H1 (cell line): ENCODE measurements around the gene FNDC7.
"Not testable (repeated sequence)": the region's sequence is repeated elsewhere in the genome, so short reads cannot be mapped to it uniquely, and the experiment has no call there.

Experiments used
- CTCF ChIP-seq, 3 experiments: IDR thresholded peaks; 1 replicate in 2 of 3; 2 replicates in 1 of 3; pipeline versions ENCODE4 v1.5.1 to v1.6.1; 2011; ENCODE audit warnings: low read length in 3 of 3, mild to moderate bottlenecking in 3 of 3, inconsistent platforms in 2 of 3, low read depth in 1 of 3, moderate library complexity in 1 of 3; ENCODE audit not compliant: insufficient read depth in 1 of 3; ENCODE audit errors: control extremely low read depth in 1 of 3
- POLR2AphosphoS5 ChIP-seq: IDR thresholded peaks from 2 replicates; pipeline ENCODE4 v1.6.1; 2011; ENCODE audit warnings: low read depth, low read length
- SIN3A ChIP-seq, 2 experiments: IDR thresholded peaks in 1 of 2; conservative IDR thresholded peaks in 1 of 2; 2 replicates each; pipeline ENCODE4 v1.6.1; 2011 to 2012; ENCODE audit warnings: low read length in 2 of 2, improper control_type of control experiment in 1 of 2, low read depth in 1 of 2, mild to moderate bottlenecking in 1 of 2

- TF ChIP-seq CTCF (IDR thresholded peaks at IDR 0.05; ENCODE audit: control extremely low read depth in 1 of 3, insufficient read depth in 1 of 3, low read depth in 1 of 3, low read length in 3 of 3); SIN3A (conservative IDR thresholded peaks at IDR 0.05 in 1 of 2, IDR thresholded peaks at IDR 0.05 in 1 of 2; ENCODE audit: low read depth in 1 of 2, low read length in 2 of 2); POLR2AphosphoS5: not testable (repeated sequence)
Measured at GRCh38 chr1:108781575-108781944, 68.9 kb downstream of the FNDC7 start.
